CD14-positive monocyte (primary cell): Measurements from ENCODE around the gene FLYWCH2. TPM values are rescaled to one million over a fixed set of nuclear protein-coding genes. Genes with fewer than 3 reads are reported as not detected.

ENCODE experiments used
- DNase-seq, 3 donors: peaks; one replicate each; pipeline ENCODE4 v3.0.0-alpha.2; 2011 to 2022
- H2AFZ ChIP-seq: 2 replicates; pipeline ENCODE4 v1.6.0; 2012; ENCODE audit warnings: mild to moderate bottlenecking, low read depth, low read length, inconsistent platforms; ENCODE audit not compliant: insufficient read depth, poor library complexity, severe bottlenecking
- H3K27ac ChIP-seq, 2 donors: 1 replicate in 1 of 2; 2 replicates in 1 of 2; pipeline ENCODE4 v1.5.1; 2012 to 2013; ENCODE audit warnings: low read length in 2 of 2, control low read depth in 1 of 2, inconsistent platforms in 1 of 2, low read depth in 1 of 2, mild to moderate bottlenecking in 1 of 2
- H3K27me3 ChIP-seq, 2 donors: one replicate each; pipeline versions ENCODE4 v1.6.0 to v1.6.1; 2011 to 2013; ENCODE audit warnings: low read length in 2 of 2; ENCODE audit not compliant: control insufficient read depth in 2 of 2, insufficient read depth in 2 of 2
- H3K36me3 ChIP-seq, 2 donors: replicated peaks in 1 of 2; 1 replicate in 1 of 2; 2 replicates in 1 of 2; pipeline versions ENCODE4 v1.5.1 to v1.6.1; 2012 to 2013; ENCODE audit warnings: low read length in 2 of 2, control low read depth in 1 of 2, inconsistent platforms in 1 of 2, mild to moderate bottlenecking in 1 of 2; ENCODE audit not compliant: insufficient read depth in 2 of 2, control insufficient read depth in 1 of 2
- H3K4me1 ChIP-seq, 2 donors: 1 replicate in 1 of 2; 2 replicates in 1 of 2; pipeline versions ENCODE4 v1.5.1 to v1.6.1; 2012 to 2013; ENCODE audit warnings: low read length in 2 of 2, control low read depth in 1 of 2, inconsistent platforms in 1 of 2, mild to moderate bottlenecking in 1 of 2, moderate library complexity in 1 of 2; ENCODE audit not compliant: insufficient read depth in 2 of 2, control insufficient read depth in 1 of 2
- H3K4me2 ChIP-seq: replicated peaks from 2 replicates; pipeline ENCODE3; 2012; ENCODE audit warnings: low read length, moderate library complexity, mild to moderate bottlenecking; ENCODE audit not compliant: poor library complexity, severe bottlenecking; ENCODE audit errors: extremely low read depth
- H3K4me3 ChIP-seq, 3 experiments: fragments of 200-600 bp in 1 of 3; sonication (generic) in 1 of 3; replicated peaks in 1 of 3; 1 replicate in 2 of 3; 2 replicates in 1 of 3; pipeline ENCODE4 v1.5.1; 2011 to 2013; ENCODE audit warnings: low read length in 3 of 3, mild to moderate bottlenecking in 3 of 3, control low read depth in 2 of 3, low read depth in 2 of 3, inconsistent platforms in 1 of 3, moderate library complexity in 1 of 3
- H3K79me2 ChIP-seq: 2 replicates; pipeline ENCODE4 v1.6.0; 2012; ENCODE audit warnings: mild to moderate bottlenecking, control low read depth, inconsistent platforms, low read length, moderate library complexity; ENCODE audit not compliant: insufficient read depth
- H3K9ac ChIP-seq: 2 replicates; pipeline ENCODE4 v1.6.0; 2017; ENCODE audit warnings: low read length, mild to moderate bottlenecking; ENCODE audit not compliant: insufficient read depth, poor library complexity, severe bottlenecking
- H3K9me3 ChIP-seq, 2 donors: replicated peaks in 1 of 2; 1 replicate in 1 of 2; 2 replicates in 1 of 2; pipeline versions ENCODE4 v1.5.1 to v1.6.1; 2012 to 2013; ENCODE audit warnings: low read length in 2 of 2, control low read depth in 1 of 2; ENCODE audit not compliant: control insufficient read depth in 1 of 2, insufficient read depth in 1 of 2
- H4K20me1 ChIP-seq: 2 replicates; pipeline ENCODE4 v1.6.0; 2012; ENCODE audit warnings: mild to moderate bottlenecking, low read length, control low read depth, moderate library complexity; ENCODE audit not compliant: insufficient read depth
- H3K27ac Mint-ChIP-seq, 7 donors: one replicate each; pipeline ENCODE4 v1.8.0; 2020; ENCODE audit warnings: mild to moderate bottlenecking in 7 of 7, mixed read lengths in 7 of 7, moderate library complexity in 6 of 7, inconsistent platforms in 2 of 7
- H3K27me3 Mint-ChIP-seq, 3 donors: one replicate each; pipeline ENCODE4 v1.8.0; 2021 to 2022; ENCODE audit warnings: low read depth in 3 of 3, mild to moderate bottlenecking in 3 of 3, mixed read lengths in 3 of 3, moderate library complexity in 3 of 3, inconsistent platforms in 1 of 3
- H3K36me3 Mint-ChIP-seq, 2 donors: one replicate each; pipeline ENCODE4 v1.8.0; 2020; ENCODE audit warnings: mixed read lengths in 2 of 2, inconsistent platforms in 1 of 2, mild to moderate bottlenecking in 1 of 2
- H3K4me1 Mint-ChIP-seq: one replicate; pipeline ENCODE4 v1.8.0; 2020; ENCODE audit warnings: mild to moderate bottlenecking, mixed read lengths
- H3K4me3 Mint-ChIP-seq, 2 donors: one replicate each; pipeline ENCODE4 v1.8.0; 2020; ENCODE audit warnings: mild to moderate bottlenecking in 2 of 2, mixed read lengths in 2 of 2, moderate library complexity in 1 of 2
- H3K9me3 Mint-ChIP-seq, 7 donors: one replicate each; pipeline ENCODE4 v1.8.0; 2020 to 2022; ENCODE audit warnings: mixed read lengths in 7 of 7, mild to moderate bottlenecking in 6 of 7, moderate library complexity in 6 of 7, inconsistent platforms in 2 of 7
- WGBS: methylation state at CpG from one replicate; pipeline ENCODE4 v1.1.5; 2013; ENCODE audit warnings: missing lambda C conversion rate; ENCODE audit not compliant: insufficient coverage; 5-methylcytosine and 5-hydroxymethylcytosine counted together
- intact Hi-C, 2 donors: fragments of 100-400 bp; cut with micrococcal nuclease; formaldehyde crosslinking; loops; one replicate each; pipeline versions ENCODE4 v1.15.0 to v1.15.1; 2023
- polyA plus RNA-seq, 3 donors: library from polyadenylated mRNA; depleted of rRNA in 1 of 3; unstranded in 2 of 3; stranded (reverse) in 1 of 3; fragments of 300-500 nt in 2 of 3; fragments of >200 nt in 1 of 3; fragmentation: Illumina TruSeq in 2 of 3; gene quantifications; 1 replicate in 2 of 3; 2 replicates in 1 of 3; pipeline ENCODE4 v1.2.3, GENCODE V29; 2012 to 2021
- TF ChIP-seq, protein P1 (sequence below): fragments of 200-600 bp; IDR thresholded peaks from one replicate; pipeline ENCODE4 v1.8.0; 2022; ENCODE audit warnings: antibody characterized with exemption, mild to moderate bottlenecking

The FLYWCH2 gene
- polyA plus RNA-seq, 3 donors, result 10.9 to 14.8 (median 12.7) TPM

DNA sequence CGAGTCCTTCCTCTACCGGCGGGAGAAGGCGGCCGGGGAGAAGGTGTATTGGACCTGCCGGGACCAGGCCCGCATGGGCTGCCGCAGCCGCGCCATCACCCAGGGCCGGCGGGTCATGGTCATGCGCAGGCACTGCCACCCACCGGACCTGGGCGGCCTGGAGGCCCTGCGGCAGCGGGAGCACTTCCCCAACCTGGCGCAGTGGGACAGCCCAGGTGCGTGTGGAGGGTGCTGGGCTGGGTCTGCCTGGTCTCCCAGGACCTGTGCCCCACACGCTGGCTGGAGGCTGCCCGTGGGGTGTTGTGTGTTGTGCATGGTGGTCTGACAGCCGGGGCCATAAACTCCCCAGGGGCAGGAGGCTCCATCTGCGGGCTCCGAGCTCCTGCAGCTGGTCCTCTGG, 54.2 kb downstream of the FLYWCH2 start:
- Histone ChIP-seq H3K4me3 (no peak overlapping the region), H4K20me1 (no peaks in the 10 kb centered on the region), H3K27me3 (no peaks in the 10 kb centered on the region), H3K4me1 (no peaks in the 10 kb centered on the region), H3K9ac (no peak overlapping the region), H3K36me3 (peaks cover 52 to 88% of the 10 kb centered on the region in 2 donors), H2AFZ (no peak overlapping the region), H3K4me2 (no peak overlapping the region), H3K9me3 (no peaks in the 10 kb centered on the region), H3K27ac (no peak overlapping the region), H3K79me2 (no peaks in the 10 kb centered on the region)
- Mint-ChIP-seq H3K9me3 (no peaks in the 10 kb centered on the region), H3K4me1 (no peaks in the 10 kb centered on the region), H3K4me3 (no peak overlapping the region), H3K27me3 (peaks cover 0 to 2% (median 0%) of the 10 kb centered on the region in 3 donors), H3K36me3 (peaks cover 60 to 90% of the 10 kb centered on the region in 2 donors), H3K27ac (no peak overlapping the region)
- TF ChIP-seq, protein P1, sequence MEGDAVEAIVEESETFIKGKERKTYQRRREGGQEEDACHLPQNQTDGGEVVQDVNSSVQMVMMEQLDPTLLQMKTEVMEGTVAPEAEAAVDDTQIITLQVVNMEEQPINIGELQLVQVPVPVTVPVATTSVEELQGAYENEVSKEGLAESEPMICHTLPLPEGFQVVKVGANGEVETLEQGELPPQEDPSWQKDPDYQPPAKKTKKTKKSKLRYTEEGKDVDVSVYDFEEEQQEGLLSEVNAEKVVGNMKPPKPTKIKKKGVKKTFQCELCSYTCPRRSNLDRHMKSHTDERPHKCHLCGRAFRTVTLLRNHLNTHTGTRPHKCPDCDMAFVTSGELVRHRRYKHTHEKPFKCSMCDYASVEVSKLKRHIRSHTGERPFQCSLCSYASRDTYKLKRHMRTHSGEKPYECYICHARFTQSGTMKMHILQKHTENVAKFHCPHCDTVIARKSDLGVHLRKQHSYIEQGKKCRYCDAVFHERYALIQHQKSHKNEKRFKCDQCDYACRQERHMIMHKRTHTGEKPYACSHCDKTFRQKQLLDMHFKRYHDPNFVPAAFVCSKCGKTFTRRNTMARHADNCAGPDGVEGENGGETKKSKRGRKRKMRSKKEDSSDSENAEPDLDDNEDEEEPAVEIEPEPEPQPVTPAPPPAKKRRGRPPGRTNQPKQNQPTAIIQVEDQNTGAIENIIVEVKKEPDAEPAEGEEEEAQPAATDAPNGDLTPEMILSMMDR, result no peak
- intact Hi-C loops, result no loop called here
- no peak for DNase-seq
- 95% methylated on average over 18 of the region's 24 CpGs for WGBS

DNA sequence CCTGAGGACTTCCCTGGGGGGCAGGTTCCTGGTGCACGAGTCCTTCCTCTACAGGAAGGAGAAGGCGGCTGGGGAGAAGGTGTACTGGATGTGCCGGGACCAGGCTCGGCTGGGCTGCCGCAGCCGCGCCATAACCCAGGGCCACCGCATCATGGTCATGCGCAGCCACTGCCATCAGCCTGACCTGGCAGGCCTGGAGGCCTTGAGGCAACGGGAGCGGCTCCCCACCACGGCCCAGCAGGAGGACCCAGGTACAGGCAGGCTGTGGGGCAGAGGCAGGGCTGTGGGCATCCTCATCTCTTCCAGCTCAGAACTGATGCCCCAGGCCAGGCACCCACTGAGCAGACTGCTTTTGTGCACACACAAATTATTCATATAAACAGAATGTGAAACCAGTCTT, 55.2 kb downstream of the FLYWCH2 start:
- Histone ChIP-seq H3K27me3 (no peaks in the 10 kb centered on the region), H3K36me3 (peaks cover 56 to 95% of the 10 kb centered on the region in 2 donors), H4K20me1 (no peaks in the 10 kb centered on the region), H2AFZ (no peak overlapping the region), H3K4me3 (no peak overlapping the region), H3K9me3 (no peaks in the 10 kb centered on the region), H3K9ac (no peak overlapping the region), H3K4me1 (no peaks in the 10 kb centered on the region), H3K79me2 (no peaks in the 10 kb centered on the region), H3K27ac (no peak overlapping the region), H3K4me2 (no peak overlapping the region)
- H3K27me3 Mint-ChIP-seq, result peaks cover 0 to 2% (median 0%) of the 10 kb centered on the region in 3 donors
- no peak overlapping the region for H3K4me3 Mint-ChIP-seq
- TF ChIP-seq, protein P1, result no peak
- WGBS, result 93% methylated on average over 7 of the region's 12 CpGs
- peak overlapping the region in 1 of 7 donors; percentile 25 for H3K27ac Mint-ChIP-seq
- H3K36me3 Mint-ChIP-seq, result peaks cover 61 to 90% of the 10 kb centered on the region in 2 donors
- intact Hi-C loops, result no loop called here
- no peaks in the 10 kb centered on the region for H3K9me3 Mint-ChIP-seq
- DNase-seq, result no peak
- H3K4me1 Mint-ChIP-seq, result no peaks in the 10 kb centered on the region
